Activated CD8-positive, alpha-beta memory T cell treated with anti-CD3 and anti-CD28 coated beads for 4 hours (primary cell): ENCODE measurements around the gene IGFBP6.

Source experiments
- DNase-seq, 2 donors: peaks; one replicate each; pipeline ENCODE4 v3.0.0-alpha.2; 2020; ENCODE audit warnings: low read depth in 2 of 2

IGFBP6 gene, protein sequence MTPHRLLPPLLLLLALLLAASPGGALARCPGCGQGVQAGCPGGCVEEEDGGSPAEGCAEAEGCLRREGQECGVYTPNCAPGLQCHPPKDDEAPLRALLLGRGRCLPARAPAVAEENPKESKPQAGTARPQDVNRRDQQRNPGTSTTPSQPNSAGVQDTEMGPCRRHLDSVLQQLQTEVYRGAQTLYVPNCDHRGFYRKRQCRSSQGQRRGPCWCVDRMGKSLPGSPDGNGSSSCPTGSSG

DNA sequence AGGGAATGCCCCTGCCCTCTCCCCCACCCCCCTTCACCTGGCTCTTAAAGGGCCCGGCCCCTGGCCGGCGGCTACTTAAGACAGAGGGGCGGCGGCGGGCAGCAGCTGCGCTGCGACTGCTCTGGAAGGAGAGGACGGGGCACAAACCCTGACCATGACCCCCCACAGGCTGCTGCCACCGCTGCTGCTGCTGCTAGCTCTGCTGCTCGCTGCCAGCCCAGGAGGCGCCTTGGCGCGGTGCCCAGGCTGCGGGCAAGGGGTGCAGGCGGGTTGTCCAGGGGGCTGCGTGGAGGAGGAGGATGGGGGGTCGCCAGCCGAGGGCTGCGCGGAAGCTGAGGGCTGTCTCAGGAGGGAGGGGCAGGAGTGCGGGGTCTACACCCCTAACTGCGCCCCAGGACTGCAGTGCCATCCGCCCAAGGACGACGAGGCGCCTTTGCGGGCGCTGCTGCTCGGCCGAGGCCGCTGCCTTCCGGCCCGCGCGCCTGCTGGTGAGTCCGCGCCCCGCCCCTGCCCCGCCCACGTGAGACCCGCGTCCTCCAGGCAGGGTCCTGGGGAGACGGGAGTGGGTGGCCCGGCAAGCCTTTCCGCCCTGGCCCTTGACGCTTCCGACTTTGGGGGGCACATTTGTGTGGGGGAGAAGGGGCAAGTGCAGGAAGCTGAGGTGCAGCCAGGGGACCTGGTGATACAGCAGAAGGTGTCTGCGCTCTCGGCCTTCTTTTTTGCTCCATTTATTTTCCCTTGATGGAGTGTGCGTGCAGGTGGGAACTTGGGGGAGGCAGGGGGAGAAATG is at the start of gene IGFBP6:
Gene IGFBP6 (plus strand): TSS at position 104 of the 790 bp plus-strand sequence. CDS start 51 bp downstream, at position 155.
- DNase-seq, result no peak

GRCh38 chr12:53048033-53048779 is 49.3 kb upstream of the IGFBP6 start:
- DNase-seq, result no peak

- no peak for DNase-seq
Measured at GRCh38 chr12:53048780-53049401, 48.6 kb upstream of the IGFBP6 start.

- DNase-seq, result no peak
Measured at GRCh38 chr12:53049571-53050318, 47.7 kb upstream of the IGFBP6 start, which contains the start of gene TNS2. Gene TNS2, plus strand, starts transcription at chr12:53050065. Its CDS starts 121 bp downstream, at chr12:53050186.

DNA sequence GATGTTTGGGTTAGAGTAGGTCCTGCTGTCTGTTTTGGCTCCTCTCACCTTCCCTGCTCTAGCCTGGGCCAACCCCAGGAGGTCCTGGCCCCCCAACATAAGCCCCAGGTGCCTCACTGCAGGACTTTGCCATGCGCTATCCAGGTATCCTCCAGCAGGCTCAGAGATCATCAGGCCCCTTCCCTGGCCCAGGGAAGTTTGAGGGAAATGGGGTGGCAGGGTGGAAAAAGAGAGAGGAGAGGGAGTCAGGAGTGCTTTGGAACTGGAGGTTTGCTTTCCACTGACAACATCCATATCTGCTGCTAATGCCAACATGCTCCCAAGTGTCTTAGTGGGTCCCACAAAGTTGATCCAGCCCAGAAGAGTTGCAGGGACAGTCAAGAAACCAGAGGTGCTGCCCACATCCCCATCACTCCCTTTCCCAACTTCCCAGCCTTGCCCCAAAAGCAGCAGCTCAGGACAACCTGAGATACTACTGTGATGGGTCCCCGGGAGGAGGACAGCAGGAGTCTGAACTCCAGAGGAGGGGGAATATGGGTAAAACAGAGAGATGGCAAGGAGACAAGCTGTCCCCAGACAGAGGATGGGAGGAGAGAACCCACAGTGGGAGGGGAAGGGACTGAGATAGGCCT is 46.9 kb upstream of the IGFBP6 start:
- DNase-seq, result no peak

- no peak for DNase-seq
Measured at GRCh38 chr12:53051058-53051880, 46.2 kb upstream of the IGFBP6 start.

GRCh38 chr12:53051881-53052412 is 45.5 kb upstream of the IGFBP6 start:
- DNase-seq, result no peak

DNA sequence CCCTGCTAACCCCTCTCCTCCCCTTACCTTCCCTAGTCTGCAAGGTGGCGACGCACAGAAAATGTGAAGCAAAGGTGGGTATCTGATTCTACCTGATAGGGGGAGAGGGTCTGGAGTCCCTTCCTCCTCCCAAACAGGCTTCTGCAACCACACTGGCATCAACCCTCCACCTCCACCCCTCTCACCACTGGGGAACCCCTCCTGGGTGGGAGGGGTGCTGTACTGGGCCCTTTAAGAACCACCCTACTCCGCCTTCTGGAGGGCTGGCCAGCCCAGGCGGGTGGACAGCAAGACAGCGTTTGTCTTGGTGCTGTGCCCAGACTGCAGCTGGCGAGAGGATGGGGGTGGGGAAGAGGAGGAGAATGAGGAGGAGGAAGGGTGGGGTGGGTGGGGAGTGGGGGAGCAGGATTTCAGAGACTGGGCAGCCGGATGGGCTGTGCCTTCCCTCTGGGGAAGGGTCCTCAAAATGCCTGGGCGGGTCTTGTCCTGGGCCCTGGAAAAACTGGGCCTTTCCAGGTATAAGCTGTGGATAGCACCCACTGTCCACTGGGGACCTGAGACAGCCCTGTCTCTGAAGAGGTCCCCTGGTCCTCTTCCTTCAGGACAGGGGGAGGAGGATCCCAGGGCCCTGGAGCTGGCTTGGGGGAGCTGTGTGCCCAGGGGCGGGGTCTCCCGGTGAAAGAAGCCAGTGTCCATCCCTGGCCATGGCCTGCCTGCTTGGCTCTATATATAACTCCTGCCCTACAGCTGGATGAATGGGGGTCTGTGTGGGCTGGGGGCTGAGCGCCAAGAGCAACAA is 44.8 kb upstream of the IGFBP6 start:
- DNase-seq, result no peak

GRCh38 chr12:53053218-53054111 is 44.0 kb upstream of the IGFBP6 start:
- peak in 1 of 2 donors; percentile 31 for DNase-seq

GRCh38 chr12:53054112-53054878 is 43.2 kb upstream of the IGFBP6 start:
- DNase-seq, result peak; percentile 82 to 89

DNA sequence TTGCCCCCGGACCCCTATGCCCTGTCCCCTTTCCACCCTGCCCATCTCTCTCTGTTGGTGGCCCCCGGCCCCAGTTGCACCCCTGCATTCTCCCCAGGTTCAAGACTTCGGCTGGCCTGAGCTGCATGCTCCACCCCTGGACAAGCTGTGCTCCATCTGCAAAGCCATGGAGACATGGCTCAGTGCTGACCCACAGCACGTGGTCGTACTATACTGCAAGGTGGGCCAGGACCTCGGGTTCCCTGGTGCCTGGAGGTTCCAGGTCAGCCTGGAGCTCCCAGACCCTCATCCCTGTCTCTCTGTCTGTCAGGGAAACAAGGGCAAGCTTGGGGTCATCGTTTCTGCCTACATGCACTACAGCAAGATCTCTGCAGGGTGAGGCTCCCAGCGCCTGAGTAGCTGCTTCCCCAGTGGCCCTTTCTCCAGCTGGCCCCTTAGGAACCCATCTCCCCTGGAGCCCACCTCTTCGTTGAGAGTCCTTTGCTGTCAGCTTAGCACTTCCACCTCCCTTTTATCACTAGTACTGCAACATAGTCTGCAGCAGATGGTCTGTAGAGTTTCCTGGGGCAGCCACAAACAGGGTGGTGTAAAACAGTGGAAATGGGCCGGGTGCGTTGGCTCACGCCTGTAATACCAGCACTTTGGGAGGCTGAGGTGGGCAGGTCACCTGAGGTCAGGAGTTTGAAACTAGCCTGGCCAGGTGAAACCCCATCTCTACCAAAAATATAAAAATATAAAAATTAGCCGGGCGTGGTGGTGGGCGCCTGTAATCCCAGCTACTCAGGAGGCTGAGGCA is 41.8 kb upstream of the IGFBP6 start:
- no peak for DNase-seq

- DNase-seq, result no peak
Measured at GRCh38 chr12:53056296-53056695, 41.2 kb upstream of the IGFBP6 start.

- DNase-seq, result no peak
Measured at GRCh38 chr12:53056901-53057300, 40.6 kb upstream of the IGFBP6 start.

GRCh38 chr12:53057816-53058500 is 39.5 kb upstream of the IGFBP6 start:
- DNase-seq, result no peak

- DNase-seq, result no peak
Measured at GRCh38 chr12:53058674-53059433, 38.6 kb upstream of the IGFBP6 start.
